Hepatocyte (in vitro differentiated cells): ENCODE data around the gene DTX3.

Experiments used
- EZH2phosphoT487 ChIP-seq: fragments of 200-600 bp; sonication (generic); IDR thresholded peaks from one replicate; pipeline ENCODE4 v1.6.1; 2018; ENCODE audit warnings: antibody characterized with exemption, mild to moderate bottlenecking, low read depth, moderate library complexity; ENCODE audit not compliant: unreplicated experiment, severe bottlenecking
- TF ChIP-seq, protein P1 (sequence below): fragments of 200-600 bp; sonication (generic); IDR thresholded peaks from 2 replicates; pipeline ENCODE4 v1.5.1; 2016; ENCODE audit warnings: antibody characterized with exemption, mild to moderate bottlenecking; ENCODE audit not compliant: poor library complexity

DNA sequence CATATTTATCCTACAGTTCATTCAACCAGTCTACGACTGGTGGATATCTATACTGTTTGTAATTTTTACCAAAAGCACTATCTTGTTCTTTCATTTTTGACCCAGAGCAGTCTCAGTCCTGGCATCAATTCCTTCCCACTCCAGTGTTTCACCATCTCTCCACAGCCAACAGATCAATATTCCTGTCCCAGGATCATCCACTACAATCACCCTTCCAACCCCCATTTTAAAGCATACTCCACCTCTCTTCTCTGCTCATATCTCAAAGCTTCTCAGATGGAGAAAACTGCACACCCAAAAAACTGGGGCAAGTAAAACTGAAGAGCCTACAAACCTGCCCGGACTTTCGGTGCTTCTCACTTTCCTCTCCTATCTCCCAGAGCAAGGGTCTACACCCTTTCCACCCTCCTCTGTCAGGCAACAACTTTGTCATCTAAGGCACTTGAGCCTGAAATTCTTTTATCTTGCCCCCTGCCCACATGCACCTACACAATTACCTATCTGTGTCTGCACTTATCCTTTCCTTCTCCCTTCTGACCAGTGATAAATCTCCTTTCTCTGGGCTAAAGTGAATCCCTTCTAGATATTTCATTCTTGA lies 17.7 kb upstream of the DTX3 start:
- TF ChIP-seq, protein P1, sequence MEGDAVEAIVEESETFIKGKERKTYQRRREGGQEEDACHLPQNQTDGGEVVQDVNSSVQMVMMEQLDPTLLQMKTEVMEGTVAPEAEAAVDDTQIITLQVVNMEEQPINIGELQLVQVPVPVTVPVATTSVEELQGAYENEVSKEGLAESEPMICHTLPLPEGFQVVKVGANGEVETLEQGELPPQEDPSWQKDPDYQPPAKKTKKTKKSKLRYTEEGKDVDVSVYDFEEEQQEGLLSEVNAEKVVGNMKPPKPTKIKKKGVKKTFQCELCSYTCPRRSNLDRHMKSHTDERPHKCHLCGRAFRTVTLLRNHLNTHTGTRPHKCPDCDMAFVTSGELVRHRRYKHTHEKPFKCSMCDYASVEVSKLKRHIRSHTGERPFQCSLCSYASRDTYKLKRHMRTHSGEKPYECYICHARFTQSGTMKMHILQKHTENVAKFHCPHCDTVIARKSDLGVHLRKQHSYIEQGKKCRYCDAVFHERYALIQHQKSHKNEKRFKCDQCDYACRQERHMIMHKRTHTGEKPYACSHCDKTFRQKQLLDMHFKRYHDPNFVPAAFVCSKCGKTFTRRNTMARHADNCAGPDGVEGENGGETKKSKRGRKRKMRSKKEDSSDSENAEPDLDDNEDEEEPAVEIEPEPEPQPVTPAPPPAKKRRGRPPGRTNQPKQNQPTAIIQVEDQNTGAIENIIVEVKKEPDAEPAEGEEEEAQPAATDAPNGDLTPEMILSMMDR = no peak
- TF ChIP-seq EZH2phosphoT487 = no peak
